IPS-20b (cell line): ENCODE results near the gene PEX16.
A peak's percentile ranks its signal among the peaks of the same experiment; 100 is the strongest.

ENCODE experiments used
- H3K27ac ChIP-seq: one replicate; pipeline ENCODE4 v1.5.1; 2013; ENCODE audit warnings: low read length
- H3K27me3 ChIP-seq: 2 replicates; pipeline ENCODE4 v1.6.1; 2013; ENCODE audit warnings: mild to moderate bottlenecking, low read length, inconsistent platforms; ENCODE audit not compliant: insufficient read depth
- H3K36me3 ChIP-seq: 2 replicates; pipeline ENCODE4 v1.6.1; 2013; ENCODE audit warnings: low read depth, mild to moderate bottlenecking, inconsistent platforms, low read length, moderate library complexity; ENCODE audit not compliant: insufficient read depth
- H3K4me1 ChIP-seq: 2 replicates; pipeline ENCODE4 v1.6.1; 2013; ENCODE audit warnings: mild to moderate bottlenecking, control low read depth, inconsistent platforms, low read length, moderate library complexity; ENCODE audit not compliant: insufficient read depth
- H3K4me3 ChIP-seq: 2 replicates; pipeline ENCODE4 v1.5.1; 2013; ENCODE audit warnings: mild to moderate bottlenecking, low read length, inconsistent platforms
- H3K9ac ChIP-seq: 2 replicates; pipeline ENCODE4 v1.6.1; 2013; ENCODE audit warnings: low read depth, mild to moderate bottlenecking, inconsistent platforms, low read length, moderate library complexity
- H3K9me3 ChIP-seq: 2 replicates; pipeline ENCODE4 v1.6.1; 2013; ENCODE audit warnings: mild to moderate bottlenecking, low read depth, low read length, inconsistent platforms; ENCODE audit not compliant: insufficient read depth

Gene PEX16

DNA sequence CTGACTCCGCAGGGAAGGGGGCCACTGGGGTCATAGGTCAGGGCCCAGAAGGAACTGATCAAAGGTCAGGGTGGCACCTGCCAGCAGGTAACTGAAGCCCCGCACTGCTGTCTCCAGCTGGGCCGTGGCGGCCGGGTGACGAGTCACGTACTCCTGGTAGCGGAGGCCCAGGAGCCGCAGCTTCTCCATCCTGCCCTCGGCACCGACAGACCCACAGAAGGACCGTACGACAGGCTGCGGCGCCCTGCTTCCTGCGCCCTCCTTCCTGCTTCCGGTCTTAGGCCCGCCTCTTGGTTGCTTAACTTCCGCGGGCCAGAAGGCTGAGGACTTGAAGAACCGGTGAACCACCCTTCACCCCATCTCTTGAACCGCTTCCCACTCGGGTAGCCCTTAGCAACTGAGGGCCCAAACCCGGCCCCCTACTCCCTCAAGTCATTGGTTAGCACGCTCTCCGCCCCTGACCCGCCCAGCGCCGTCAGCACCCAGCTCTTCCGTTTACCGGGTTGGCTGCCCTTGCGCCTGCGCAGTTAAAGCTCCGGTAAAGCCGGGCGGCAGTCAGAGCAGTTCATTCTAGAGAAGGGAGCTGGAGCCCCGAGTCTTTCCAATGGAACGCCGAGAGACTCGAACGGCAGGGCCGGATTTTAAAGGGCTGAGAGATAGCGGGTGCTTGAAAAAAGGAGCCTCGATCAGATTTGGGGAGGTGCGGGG is at the start of gene PEX16:
PEX16 (minus strand) TSS at position 255 of the 708 bp plus-strand sequence; CDS start at position 189, 66 bp downstream.
- H3K4me3 ChIP-seq: peak within 1 kb of the TSS; percentile 93
- peaks cover 29% of the 10 kb centered on the region for H3K36me3 ChIP-seq
- peaks cover 16% of the 10 kb centered on the region for H3K27me3 ChIP-seq
- peak within 1 kb of the TSS; percentile 74; the same call in 1 of the 2 replicates for H3K9ac ChIP-seq
- H3K9me3 ChIP-seq: no peaks in the 10 kb centered on the region
- peak within 1 kb of the TSS; percentile 31 for H3K27ac ChIP-seq
- H3K4me1 ChIP-seq: peaks cover 20% of the 10 kb centered on the region; the same call in 1 of the 2 replicates

GRCh38 chr11:45964911-45965389 is 47.3 kb upstream of the PEX16 start:
- H3K4me3 ChIP-seq: no peak overlapping the region
- H3K9me3 ChIP-seq: no peaks in the 10 kb centered on the region
- H3K27ac ChIP-seq: no peak overlapping the region
- H3K9ac ChIP-seq: no peak overlapping the region
- H3K27me3 ChIP-seq: no peaks in the 10 kb centered on the region
- H3K36me3 ChIP-seq: peaks cover 53% of the 10 kb centered on the region
- H3K4me1 ChIP-seq: 0 out of 2 replicates have a peak, but pooled peaks cover 2% of the 10 kb centered on the region

DNA sequence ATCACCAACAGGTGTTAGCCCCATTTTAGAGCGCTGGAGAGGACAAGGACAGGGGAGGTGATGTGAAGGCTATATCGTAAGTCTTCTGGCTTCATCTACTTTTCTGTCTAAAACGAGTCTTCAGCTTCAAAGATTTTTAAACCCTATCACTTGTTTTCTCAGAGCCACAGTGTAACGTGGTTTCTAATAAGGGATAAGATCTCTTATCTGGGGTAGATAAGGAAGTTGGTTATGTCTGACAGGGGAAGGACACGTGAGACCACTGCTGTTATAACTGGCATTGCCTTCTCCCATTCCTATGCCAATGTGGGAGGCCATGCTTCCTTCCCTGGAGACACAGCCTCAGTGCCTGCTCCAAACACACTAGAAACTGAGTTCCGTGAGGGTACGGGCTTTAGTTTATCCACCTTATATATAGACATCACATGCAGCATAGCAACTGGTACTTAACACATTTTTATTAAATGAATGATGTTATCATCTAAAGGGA is 44.1 kb upstream of the PEX16 start:
- no peaks in the 10 kb centered on the region for H3K27me3 ChIP-seq
- peaks cover 30% of the 10 kb centered on the region; the same call in 1 of the 2 replicates for H3K36me3 ChIP-seq
- H3K9me3 ChIP-seq: peaks cover 2% of the 10 kb centered on the region; the same call in 1 of the 2 replicates
- H3K4me1 ChIP-seq: 0 out of 2 replicates have a peak, but pooled peaks cover 2% of the 10 kb centered on the region
- no peak overlapping the region for H3K4me3 ChIP-seq
- H3K27ac ChIP-seq: no peak overlapping the region
- no peak overlapping the region for H3K9ac ChIP-seq

DNA sequence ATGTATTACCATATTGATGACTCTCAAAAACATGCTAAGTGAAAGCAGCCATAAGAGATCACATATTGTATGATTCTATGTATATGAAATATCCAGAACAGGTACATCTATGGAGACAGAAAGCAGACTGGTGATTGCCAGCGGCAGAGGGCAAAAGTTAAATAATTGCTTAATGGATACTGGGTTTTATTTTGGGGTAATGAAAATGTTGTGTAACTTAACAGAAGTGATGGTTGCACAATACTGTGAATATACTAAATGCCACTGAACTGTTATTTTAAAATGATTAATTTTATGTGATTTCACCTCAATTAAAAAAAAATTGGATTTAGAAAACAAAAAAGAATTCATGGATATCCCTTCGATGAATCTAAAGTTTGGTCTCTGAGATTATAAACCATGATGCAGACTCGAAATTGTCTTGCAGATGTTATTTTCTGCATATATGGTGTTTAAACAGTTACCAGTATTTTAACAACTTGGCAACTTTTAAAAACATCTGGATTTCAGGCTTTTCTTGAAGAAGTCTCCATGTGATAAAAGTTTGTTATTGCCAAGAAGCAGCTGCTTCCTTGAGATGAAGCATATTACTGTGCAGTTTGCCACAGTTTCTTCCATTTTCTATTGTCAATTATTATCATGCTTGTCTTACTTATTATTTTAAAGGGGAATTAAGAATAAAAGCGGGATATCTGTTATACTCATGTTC is 42.9 kb upstream of the PEX16 start:
- Histone ChIP-seq H3K36me3 (peaks cover 30% of the 10 kb centered on the region; the same call in 1 of the 2 replicates), H3K27ac (no peak overlapping the region), H3K4me3 (no peak overlapping the region), H3K9me3 (peaks cover 2% of the 10 kb centered on the region; the same call in 1 of the 2 replicates), H3K4me1 (0 out of 2 replicates have a peak, but pooled peaks cover 2% of the 10 kb centered on the region), H3K9ac (no peak overlapping the region), H3K27me3 (no peaks in the 10 kb centered on the region)

DNA sequence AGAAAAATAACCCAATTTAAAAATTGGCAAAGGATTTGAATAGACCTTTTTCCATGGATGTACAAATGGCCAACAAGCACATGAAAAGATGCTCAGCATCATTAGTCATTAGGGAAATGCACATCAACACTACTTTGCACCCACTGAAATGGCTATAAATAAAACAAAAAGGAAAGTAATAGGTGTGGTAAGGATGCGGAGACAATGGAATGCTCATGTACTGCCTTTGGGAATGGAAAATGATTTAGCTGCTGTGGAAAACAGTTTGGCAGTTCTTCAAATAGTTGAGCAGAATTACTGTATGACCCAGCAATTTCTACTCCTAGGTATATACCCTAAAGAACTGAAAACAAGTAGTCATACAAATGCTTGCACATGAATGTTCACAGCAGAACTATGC is 42.2 kb upstream of the PEX16 start:
- Histone ChIP-seq H3K4me1 (no peaks in the 10 kb centered on the region), H3K27me3 (no peaks in the 10 kb centered on the region), H3K9ac (no peak overlapping the region), H3K36me3 (peaks cover 24% of the 10 kb centered on the region; the same call in 1 of the 2 replicates), H3K9me3 (peaks cover 2% of the 10 kb centered on the region; the same call in 1 of the 2 replicates), H3K27ac (no peak overlapping the region), H3K4me3 (no peak overlapping the region)

GRCh38 chr11:45949992-45950407 is 32.3 kb upstream of the PEX16 start:
- Histone ChIP-seq H3K27ac (no peak overlapping the region), H3K9ac (no peak overlapping the region), H3K9me3 (no peaks in the 10 kb centered on the region), H3K4me1 (no peaks in the 10 kb centered on the region), H3K36me3 (peaks cover 72% of the 10 kb centered on the region), H3K4me3 (no peak overlapping the region), H3K27me3 (no peaks in the 10 kb centered on the region)

DNA sequence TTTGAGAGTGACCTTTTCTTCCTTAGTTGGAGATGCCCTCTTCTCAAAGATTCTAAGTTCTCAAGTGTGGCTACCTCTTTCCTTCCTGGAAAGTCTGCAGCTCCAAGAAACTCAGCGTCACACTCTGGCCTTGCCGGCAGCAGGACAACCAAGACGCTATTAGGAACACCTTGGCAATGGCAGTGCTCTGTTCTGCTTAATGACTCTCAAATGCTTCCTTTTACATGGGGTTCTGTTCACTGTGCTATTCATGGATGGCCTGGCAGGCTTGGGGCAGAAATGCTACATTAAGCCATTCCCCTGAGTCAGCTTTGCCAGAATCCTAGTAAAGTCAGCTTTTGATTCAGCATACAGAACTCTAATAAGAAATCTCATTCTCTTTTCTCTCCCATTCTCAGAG is 30.7 kb upstream of the PEX16 start:
- Histone ChIP-seq H3K4me1 (no peaks in the 10 kb centered on the region), H3K36me3 (peaks cover 84% of the 10 kb centered on the region), H3K9me3 (no peaks in the 10 kb centered on the region), H3K4me3 (no peak overlapping the region), H3K9ac (no peak overlapping the region), H3K27ac (no peak overlapping the region), H3K27me3 (no peaks in the 10 kb centered on the region)

- Histone ChIP-seq H3K4me3 (no peak overlapping the region), H3K36me3 (peaks cover 80% of the 10 kb centered on the region), H3K9me3 (no peaks in the 10 kb centered on the region), H3K9ac (no peak overlapping the region), H3K27ac (no peak overlapping the region), H3K27me3 (no peaks in the 10 kb centered on the region), H3K4me1 (no peaks in the 10 kb centered on the region)
Observed at GRCh38 chr11:45947885-45948284, 30.2 kb upstream of the PEX16 start.

- no peak overlapping the region for H3K9ac ChIP-seq
- H3K9me3 ChIP-seq: no peaks in the 10 kb centered on the region
- H3K36me3 ChIP-seq: peaks cover 66% of the 10 kb centered on the region
Observed at GRCh38 chr11:45945397-45945999, 27.8 kb upstream of the PEX16 start.

DNA sequence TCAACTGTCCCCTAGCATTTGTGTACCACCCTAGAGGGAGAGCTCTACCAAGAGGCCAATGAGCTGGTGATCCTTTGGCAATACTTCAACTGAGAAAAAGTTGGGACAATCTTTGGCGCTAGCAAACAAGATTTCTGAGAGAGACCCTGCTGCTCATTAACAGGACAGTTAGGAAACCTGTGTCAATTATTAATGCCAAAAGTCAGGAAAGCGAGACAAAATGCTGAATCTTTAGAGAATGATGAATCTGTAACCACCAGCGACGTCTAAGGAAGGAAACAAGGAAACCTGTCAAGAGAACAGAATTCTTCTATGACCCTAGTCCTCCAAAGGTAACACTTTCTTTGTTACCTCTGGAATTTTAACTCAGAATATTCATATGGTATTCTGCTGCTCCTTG is 24.7 kb upstream of the PEX16 start:
- Histone ChIP-seq H3K27ac (no peak overlapping the region), H3K4me3 (no peak overlapping the region), H3K4me1 (no peaks in the 10 kb centered on the region), H3K27me3 (no peaks in the 10 kb centered on the region), H3K9ac (no peak overlapping the region), H3K9me3 (no peaks in the 10 kb centered on the region), H3K36me3 (peaks cover 35% of the 10 kb centered on the region)

More at GRCh38 chr11:45945397-45945999, 27.8 kb upstream of the PEX16 start:
- H3K4me3 ChIP-seq: no peak overlapping the region
- no peak overlapping the region for H3K27ac ChIP-seq
- no peaks in the 10 kb centered on the region for H3K27me3 ChIP-seq
- H3K4me1 ChIP-seq: no peaks in the 10 kb centered on the region

GRCh38 chr11:45941285-45941684 is 23.6 kb upstream of the PEX16 start:
- no peaks in the 10 kb centered on the region for H3K4me1 ChIP-seq
- H3K9ac ChIP-seq: no peak overlapping the region
- H3K36me3 ChIP-seq: peaks cover 33% of the 10 kb centered on the region
- no peak overlapping the region for H3K27ac ChIP-seq
- H3K9me3 ChIP-seq: no peaks in the 10 kb centered on the region
- no peak overlapping the region for H3K4me3 ChIP-seq
- no peaks in the 10 kb centered on the region for H3K27me3 ChIP-seq
